Measurements from ENCODE around the gene SPEM3. TPM values are rescaled to one million over a fixed set of nuclear protein-coding genes. Genes with fewer than 3 reads are reported as not detected.
A peak's percentile ranks its signal among the peaks of the same experiment; 100 is the strongest.

SPEM3 gene
- total RNA-seq, 2 experiments from 2014 or later: not detected

GRCh38 chr17:7383742-7384488 lies 44.7 kb upstream of the SPEM3 start:
- H2AFZ ChIP-seq (ENCODE audit: low read length): peak overlapping the region; percentile 61; the same call in 1 of the 2 replicates
- H3K4me3 ChIP-seq (ENCODE audit: low read depth, low read length, poor library complexity, severe bottlenecking): peak overlapping the region; percentile 64
- H3K4me1 ChIP-seq (ENCODE audit: insufficient read depth, low read length, poor library complexity, severe bottlenecking): peaks cover 11% of the 10 kb centered on the region
- BruUV-seq (replicated peaks): no TSS peak
- no peak for TF ChIP-seq EZH2phosphoT487 (IDR thresholded peaks at IDR 0.05; ENCODE audit: borderline replicate concordance, low read depth, low read length)
- TF ChIP-seq CTCF (conservative IDR thresholded peaks at IDR 0.05; ENCODE audit: low read length): no peak
- peak; percentile 72 for DNase-seq (ENCODE audit: low spot score)
- H3K27ac ChIP-seq (ENCODE audit: low read depth, low read length, poor library complexity, severe bottlenecking): no peak overlapping the region
- ChIA-PET POLR2A (interaction anchor here (0.6 to 1.0 kb wide), 3 partner anchors 10 to 54 kb away, joined by 3 read pairs; partner anchors contain the start of gene PLSCR3), CTCF (ENCODE audit: unreplicated experiment) (no interaction called here)
- no peaks in the 10 kb centered on the region for H3K9me2 ChIP-seq (ENCODE audit: insufficient read depth, low read length)
- no peaks in the 10 kb centered on the region for H4K20me1 ChIP-seq (ENCODE audit: insufficient read depth, low read length)
- H3K36me3 ChIP-seq (ENCODE audit: insufficient read depth, low read length): no peaks in the 10 kb centered on the region
- intact Hi-C loops (cut with micrococcal nuclease; ENCODE audit: unreplicated experiment): loop anchor here (2.0 kb wide), 1 partner anchor 23 kb away; no protein-coding TSS in a partner anchor
- peak overlapping the region; percentile 72 for H3K4me2 ChIP-seq (ENCODE audit: low read length)
- H3K9me3 ChIP-seq (ENCODE audit: low read length): 0 out of 2 replicates have a peak, but pooled peaks cover 6% of the 10 kb centered on the region
- H3K79me2 ChIP-seq (ENCODE audit: insufficient read depth, low read depth, low read length): no peaks in the 10 kb centered on the region

- Histone ChIP-seq H3K4me3 (ENCODE audit: low read depth, low read length, poor library complexity, severe bottlenecking) (peak overlapping the region; percentile 64), H3K36me3 (ENCODE audit: insufficient read depth, low read length) (no peaks in the 10 kb centered on the region), H3K4me2 (ENCODE audit: low read length) (peak overlapping the region; percentile 72), H3K9me2 (ENCODE audit: insufficient read depth, low read length) (no peaks in the 10 kb centered on the region), H3K9me3 (ENCODE audit: low read length) (0 out of 2 replicates have a peak, but pooled peaks cover 1% of the 10 kb centered on the region), H3K27ac (ENCODE audit: low read depth, low read length, poor library complexity, severe bottlenecking) (no peak overlapping the region), H3K79me2 (ENCODE audit: insufficient read depth, low read depth, low read length) (no peaks in the 10 kb centered on the region), H2AFZ (ENCODE audit: low read length) (peak overlapping the region; percentile 61; the same call in 1 of the 2 replicates), H3K4me1 (ENCODE audit: insufficient read depth, low read length, poor library complexity, severe bottlenecking) (peaks cover 11% of the 10 kb centered on the region), H4K20me1 (ENCODE audit: insufficient read depth, low read length) (no peaks in the 10 kb centered on the region)
- intact Hi-C loops (cut with micrococcal nuclease; ENCODE audit: unreplicated experiment): loop anchor here (2.0 kb wide), 1 partner anchor 24 kb away; no protein-coding TSS in a partner anchor
- peak; percentile 14 for DNase-seq (ENCODE audit: low spot score)
- TF ChIP-seq EZH2phosphoT487 (IDR thresholded peaks at IDR 0.05; ENCODE audit: borderline replicate concordance, low read depth, low read length) (no peak), CTCF (conservative IDR thresholded peaks at IDR 0.05; ENCODE audit: low read length) (no peak)
- no TSS peak for BruUV-seq (replicated peaks)
- ChIA-PET CTCF (ENCODE audit: unreplicated experiment) (no interaction called here), POLR2A (interaction anchor here (0.6 to 1.0 kb wide), 3 partner anchors 10 to 54 kb away, joined by 3 read pairs; partner anchors contain the start of gene PLSCR3)
Measured at GRCh38 chr17:7384489-7385081, 44.1 kb upstream of the SPEM3 start.
